ENCODE measurements around the gene TUBB2A. TPM values are rescaled to one million over a fixed set of nuclear protein-coding genes. Genes with fewer than 3 reads are reported as not detected.
"Not testable (repeated sequence)": the region's sequence is repeated elsewhere in the genome, so short reads cannot be mapped to it uniquely, and the experiment has no call there.

The TUBB2A gene
- polyA plus RNA-seq, 1 of the 3 experiments (the other 2 are of a cell fraction) = 199 TPM

DNA sequence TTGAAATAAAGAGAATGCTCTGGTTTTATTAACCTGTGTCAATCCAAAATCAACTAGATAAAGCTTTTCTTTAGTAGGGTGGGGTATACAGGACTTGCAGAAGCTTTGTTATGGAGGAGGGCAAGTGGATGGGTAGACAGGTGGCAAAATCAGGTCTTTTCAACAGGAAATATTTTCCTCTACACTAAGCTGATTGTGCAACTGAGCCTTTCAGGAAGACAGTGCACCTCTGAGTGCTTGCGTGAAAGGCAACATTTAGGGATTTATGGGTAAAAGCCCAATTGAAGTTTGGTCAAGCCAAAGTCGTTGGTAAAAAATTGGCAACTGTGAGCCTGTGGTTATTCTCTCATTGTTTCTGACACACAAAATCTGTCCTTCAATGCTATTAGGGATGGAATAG, 23.8 kb upstream of the TUBB2A start:
- no peak overlapping the region for H3K27ac ChIP-seq (ENCODE audit: low read depth in 2 of 2, low read length in 1 of 2)
- POLR2A ChIA-PET = interaction anchor here (0.7 to 1.7 kb wide), 2 partner anchors 25 to 417 kb away, joined by 4 to 5 read pairs; no protein-coding TSS in a partner anchor
- H3K79me2 ChIP-seq (ENCODE audit: insufficient read depth) = no peaks in the 10 kb centered on the region

DNA sequence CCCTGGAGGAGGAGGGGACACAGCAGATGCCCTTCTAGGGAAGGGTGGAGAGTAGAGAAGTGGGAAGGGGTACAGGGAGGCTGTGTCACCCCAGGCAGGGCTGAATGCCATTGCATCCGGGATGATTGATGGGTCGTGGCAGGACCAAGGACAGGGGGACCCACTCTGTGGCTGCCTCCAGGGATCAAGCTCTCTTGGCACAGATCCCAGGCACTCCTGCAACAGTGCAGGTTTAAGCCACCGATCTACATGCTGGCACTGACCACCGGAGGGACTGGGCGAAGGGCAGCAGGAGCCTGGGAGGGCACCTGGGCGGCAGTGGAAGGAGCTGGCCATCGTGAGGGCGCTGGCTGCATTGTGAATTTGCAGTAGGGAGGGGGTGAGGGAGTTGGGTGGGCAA, 22.6 kb upstream of the TUBB2A start:
- H3K9me2 ChIP-seq; H3K4me1 ChIP-seq (ENCODE audit: control insufficient read depth in 1 of 2, insufficient read depth in 2 of 2, low read depth in 1 of 2, low read length in 1 of 2); H3K4me2 ChIP-seq; H3K9me3 ChIP-seq; H3K9ac ChIP-seq; CTCF ChIA-PET; H3F3A ChIP-seq (replicated peaks; ENCODE audit: insufficient read depth); H2AFZ ChIP-seq (ENCODE audit: low read depth); H4K20me1 ChIP-seq (ENCODE audit: insufficient read depth); H3K27me3 ChIP-seq (ENCODE audit: insufficient read depth); H3K27ac ChIP-seq (ENCODE audit: low read depth in 2 of 2, low read length in 1 of 2); DNase-seq; H3K36me3 ChIP-seq (replicated peaks in 1 of 2; ENCODE audit: control insufficient read depth in 1 of 2, insufficient read depth in 2 of 2, low read length in 1 of 2); H3K79me2 ChIP-seq (ENCODE audit: insufficient read depth): not testable (repeated sequence)
- POLR2A ChIA-PET = interaction anchor here (1.7 kb wide), 1 partner anchor 24 kb away, joined by 5 read pairs; no protein-coding TSS in a partner anchor
- WGBS (ENCODE audit: low lambda C conversion rate) = 19% methylated on average over 4 of the region's 8 CpGs
- H3K4me3 ChIP-seq (ENCODE audit: low read depth in 2 of 2, low read length in 1 of 2) = peak overlapping the region in 1 of 2 experiments; percentile 31; a peak in 2 of 4 replicates
- TF ChIP-seq, protein P1, sequence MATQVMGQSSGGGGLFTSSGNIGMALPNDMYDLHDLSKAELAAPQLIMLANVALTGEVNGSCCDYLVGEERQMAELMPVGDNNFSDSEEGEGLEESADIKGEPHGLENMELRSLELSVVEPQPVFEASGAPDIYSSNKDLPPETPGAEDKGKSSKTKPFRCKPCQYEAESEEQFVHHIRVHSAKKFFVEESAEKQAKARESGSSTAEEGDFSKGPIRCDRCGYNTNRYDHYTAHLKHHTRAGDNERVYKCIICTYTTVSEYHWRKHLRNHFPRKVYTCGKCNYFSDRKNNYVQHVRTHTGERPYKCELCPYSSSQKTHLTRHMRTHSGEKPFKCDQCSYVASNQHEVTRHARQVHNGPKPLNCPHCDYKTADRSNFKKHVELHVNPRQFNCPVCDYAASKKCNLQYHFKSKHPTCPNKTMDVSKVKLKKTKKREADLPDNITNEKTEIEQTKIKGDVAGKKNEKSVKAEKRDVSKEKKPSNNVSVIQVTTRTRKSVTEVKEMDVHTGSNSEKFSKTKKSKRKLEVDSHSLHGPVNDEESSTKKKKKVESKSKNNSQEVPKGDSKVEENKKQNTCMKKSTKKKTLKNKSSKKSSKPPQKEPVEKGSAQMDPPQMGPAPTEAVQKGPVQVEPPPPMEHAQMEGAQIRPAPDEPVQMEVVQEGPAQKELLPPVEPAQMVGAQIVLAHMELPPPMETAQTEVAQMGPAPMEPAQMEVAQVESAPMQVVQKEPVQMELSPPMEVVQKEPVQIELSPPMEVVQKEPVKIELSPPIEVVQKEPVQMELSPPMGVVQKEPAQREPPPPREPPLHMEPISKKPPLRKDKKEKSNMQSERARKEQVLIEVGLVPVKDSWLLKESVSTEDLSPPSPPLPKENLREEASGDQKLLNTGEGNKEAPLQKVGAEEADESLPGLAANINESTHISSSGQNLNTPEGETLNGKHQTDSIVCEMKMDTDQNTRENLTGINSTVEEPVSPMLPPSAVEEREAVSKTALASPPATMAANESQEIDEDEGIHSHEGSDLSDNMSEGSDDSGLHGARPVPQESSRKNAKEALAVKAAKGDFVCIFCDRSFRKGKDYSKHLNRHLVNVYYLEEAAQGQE (IDR thresholded peaks at IDR 0.05; ENCODE audit: low read depth, low read length) = 0 out of 2 replicates have a peak, but pooled peaks have one; percentile 25

More for the DNA sequence above, 23.8 kb upstream of the TUBB2A start:
- no peak overlapping the region for H3K9ac ChIP-seq
- CTCF ChIA-PET = no interaction called here
- no peaks in the 10 kb centered on the region for H3K36me3 ChIP-seq (replicated peaks in 1 of 2; ENCODE audit: control insufficient read depth in 1 of 2, insufficient read depth in 2 of 2, low read length in 1 of 2)
- H4K20me1 ChIP-seq (ENCODE audit: insufficient read depth) = no peaks in the 10 kb centered on the region
- H3K9me3 ChIP-seq = no peaks in the 10 kb centered on the region
- no peaks in the 10 kb centered on the region for H3K9me2 ChIP-seq
- H2AFZ ChIP-seq (ENCODE audit: low read depth) = no peak overlapping the region
- no peak overlapping the region for H3K4me2 ChIP-seq
- 77% methylated on average over 2 of the region's 2 CpGs for WGBS (ENCODE audit: low lambda C conversion rate)
- no peak for DNase-seq
- no peaks in the 10 kb centered on the region for H3K27me3 ChIP-seq (ENCODE audit: insufficient read depth)
- TF ChIP-seq, protein P2, sequence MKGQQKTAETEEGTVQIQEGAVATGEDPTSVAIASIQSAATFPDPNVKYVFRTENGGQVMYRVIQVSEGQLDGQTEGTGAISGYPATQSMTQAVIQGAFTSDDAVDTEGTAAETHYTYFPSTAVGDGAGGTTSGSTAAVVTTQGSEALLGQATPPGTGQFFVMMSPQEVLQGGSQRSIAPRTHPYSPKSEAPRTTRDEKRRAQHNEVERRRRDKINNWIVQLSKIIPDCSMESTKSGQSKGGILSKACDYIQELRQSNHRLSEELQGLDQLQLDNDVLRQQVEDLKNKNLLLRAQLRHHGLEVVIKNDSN (IDR thresholded peaks at IDR 0.05; ENCODE audit: borderline replicate concordance, low read depth) = no peak
- TF ChIP-seq, protein P3, sequence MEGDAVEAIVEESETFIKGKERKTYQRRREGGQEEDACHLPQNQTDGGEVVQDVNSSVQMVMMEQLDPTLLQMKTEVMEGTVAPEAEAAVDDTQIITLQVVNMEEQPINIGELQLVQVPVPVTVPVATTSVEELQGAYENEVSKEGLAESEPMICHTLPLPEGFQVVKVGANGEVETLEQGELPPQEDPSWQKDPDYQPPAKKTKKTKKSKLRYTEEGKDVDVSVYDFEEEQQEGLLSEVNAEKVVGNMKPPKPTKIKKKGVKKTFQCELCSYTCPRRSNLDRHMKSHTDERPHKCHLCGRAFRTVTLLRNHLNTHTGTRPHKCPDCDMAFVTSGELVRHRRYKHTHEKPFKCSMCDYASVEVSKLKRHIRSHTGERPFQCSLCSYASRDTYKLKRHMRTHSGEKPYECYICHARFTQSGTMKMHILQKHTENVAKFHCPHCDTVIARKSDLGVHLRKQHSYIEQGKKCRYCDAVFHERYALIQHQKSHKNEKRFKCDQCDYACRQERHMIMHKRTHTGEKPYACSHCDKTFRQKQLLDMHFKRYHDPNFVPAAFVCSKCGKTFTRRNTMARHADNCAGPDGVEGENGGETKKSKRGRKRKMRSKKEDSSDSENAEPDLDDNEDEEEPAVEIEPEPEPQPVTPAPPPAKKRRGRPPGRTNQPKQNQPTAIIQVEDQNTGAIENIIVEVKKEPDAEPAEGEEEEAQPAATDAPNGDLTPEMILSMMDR (IDR thresholded peaks at IDR 0.05) = no peak
- TF ChIP-seq FOXM1 (IDR thresholded peaks at IDR 0.05; ENCODE audit: low read depth) = no peak
- H3K4me3 ChIP-seq (ENCODE audit: low read depth in 2 of 2, low read length in 1 of 2) = no peak overlapping the region
- no peaks in the 10 kb centered on the region for H3F3A ChIP-seq (replicated peaks; ENCODE audit: insufficient read depth)
- H3K4me1 ChIP-seq (ENCODE audit: control insufficient read depth in 1 of 2, insufficient read depth in 2 of 2, low read depth in 1 of 2, low read length in 1 of 2) = peaks cover 0 to 4% of the 10 kb centered on the region in 2 experiments; a peak in 1 of 4 replicates

DNA sequence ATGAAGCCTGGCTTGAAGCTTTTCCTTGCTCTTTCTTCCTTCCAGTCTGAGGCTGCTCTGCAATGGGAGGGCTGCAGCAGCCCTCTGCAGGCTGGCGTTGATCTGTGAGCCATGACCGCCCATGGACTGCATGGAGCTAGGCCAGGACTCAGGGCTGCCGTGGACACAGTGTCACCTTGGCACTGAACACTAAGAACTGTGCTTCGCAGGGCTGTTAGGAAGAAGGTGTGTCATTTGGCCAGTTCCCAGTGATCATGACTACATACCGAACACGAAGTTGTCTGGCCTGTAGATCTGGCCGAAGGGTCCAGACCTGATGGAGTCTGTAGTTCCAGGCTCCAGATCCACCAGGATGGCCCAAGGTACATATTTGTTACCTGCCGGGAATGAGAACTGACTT, 21.3 kb upstream of the TUBB2A start:
- H3K79me2 ChIP-seq (ENCODE audit: insufficient read depth); H4K20me1 ChIP-seq (ENCODE audit: insufficient read depth); H3K9ac ChIP-seq; H3K9me3 ChIP-seq; H3K36me3 ChIP-seq (replicated peaks in 1 of 2; ENCODE audit: control insufficient read depth in 1 of 2, insufficient read depth in 2 of 2, low read length in 1 of 2); POLR2A ChIA-PET; H3K4me2 ChIP-seq; H3K4me1 ChIP-seq (ENCODE audit: control insufficient read depth in 1 of 2, insufficient read depth in 2 of 2, low read depth in 1 of 2, low read length in 1 of 2); H3K4me3 ChIP-seq (ENCODE audit: low read depth in 2 of 2, low read length in 1 of 2); H3K9me2 ChIP-seq; DNase-seq; CTCF ChIA-PET; H3K27me3 ChIP-seq (ENCODE audit: insufficient read depth); H2AFZ ChIP-seq (ENCODE audit: low read depth); H3F3A ChIP-seq (replicated peaks; ENCODE audit: insufficient read depth); H3K27ac ChIP-seq (ENCODE audit: low read depth in 2 of 2, low read length in 1 of 2): not testable (repeated sequence)
- 91% methylated on average over 2 of the region's 8 CpGs for WGBS (ENCODE audit: low lambda C conversion rate)

Data from SK-N-SH (cell line).